ENCODE data around the gene EFCAB7.
A peak's percentile ranks its signal among the peaks of the same experiment; 100 is the strongest.
"Not testable (repeated sequence)": the region's sequence is repeated elsewhere in the genome, so short reads cannot be mapped to it uniquely, and the experiment has no call there.

The EFCAB7 gene

DNA sequence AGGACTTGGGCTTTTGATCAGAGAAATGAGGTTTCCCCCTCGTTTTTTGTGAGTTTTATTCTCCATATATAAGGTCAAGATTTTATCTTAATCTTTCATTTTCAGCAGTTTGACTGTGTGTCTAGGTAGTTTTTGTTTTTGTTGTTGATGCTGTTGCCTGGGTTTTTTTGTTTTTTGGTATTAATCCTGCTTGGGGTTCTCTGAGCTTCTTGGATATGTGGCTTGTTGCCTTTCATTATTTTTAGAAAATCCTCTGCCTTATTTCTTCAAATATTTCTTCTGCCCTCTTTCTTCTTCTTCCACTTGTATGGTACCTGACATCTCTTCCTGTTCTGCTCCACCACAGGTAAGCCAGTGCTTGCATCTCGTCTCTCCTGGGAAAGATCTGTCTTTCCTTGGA is 25.0 kb downstream of the EFCAB7 start:
- DNase-seq (ENCODE audit: low read depth): no peak

DNA sequence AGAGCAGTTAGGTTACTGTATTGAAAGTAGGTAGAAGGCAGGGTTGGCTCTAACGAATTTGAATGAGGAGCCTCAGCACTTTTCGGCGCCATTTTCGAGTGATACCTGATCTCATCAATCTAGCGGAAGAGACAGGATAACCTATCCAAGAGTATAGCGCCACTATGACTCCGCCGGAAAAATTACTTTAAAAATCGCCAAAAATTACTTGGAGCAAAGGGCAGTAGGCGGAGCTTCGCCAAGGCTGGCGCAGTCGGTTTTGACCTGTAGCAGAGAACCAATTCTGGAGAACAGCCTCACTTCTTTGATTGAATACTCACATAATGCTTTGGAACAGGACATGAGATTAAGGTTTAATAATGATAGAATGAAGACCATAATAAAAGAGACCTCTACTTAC is 25.6 kb downstream of the EFCAB7 start:
- no peak for DNase-seq (ENCODE audit: low read depth)

DNA sequence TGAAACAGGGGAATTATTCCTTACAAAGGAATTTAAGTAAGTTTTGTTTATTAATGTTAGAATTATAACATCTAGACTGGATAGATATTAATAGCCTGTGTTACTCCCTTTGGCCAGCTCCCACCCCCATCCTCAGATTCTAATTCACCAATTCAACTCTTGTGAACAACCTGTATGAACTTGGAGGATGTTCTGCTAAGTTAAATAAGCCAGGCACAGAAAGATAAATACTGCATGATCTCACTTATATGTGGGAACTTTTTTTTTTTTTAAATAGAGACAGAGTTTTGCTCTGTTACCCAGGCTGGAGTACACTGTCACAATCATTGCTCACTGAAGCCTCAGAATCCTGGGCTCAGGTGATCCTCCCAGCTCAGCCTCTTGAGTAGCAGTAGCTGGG is 32.2 kb downstream of the EFCAB7 start:
- DNase-seq (ENCODE audit: low read depth): no peak

DNA sequence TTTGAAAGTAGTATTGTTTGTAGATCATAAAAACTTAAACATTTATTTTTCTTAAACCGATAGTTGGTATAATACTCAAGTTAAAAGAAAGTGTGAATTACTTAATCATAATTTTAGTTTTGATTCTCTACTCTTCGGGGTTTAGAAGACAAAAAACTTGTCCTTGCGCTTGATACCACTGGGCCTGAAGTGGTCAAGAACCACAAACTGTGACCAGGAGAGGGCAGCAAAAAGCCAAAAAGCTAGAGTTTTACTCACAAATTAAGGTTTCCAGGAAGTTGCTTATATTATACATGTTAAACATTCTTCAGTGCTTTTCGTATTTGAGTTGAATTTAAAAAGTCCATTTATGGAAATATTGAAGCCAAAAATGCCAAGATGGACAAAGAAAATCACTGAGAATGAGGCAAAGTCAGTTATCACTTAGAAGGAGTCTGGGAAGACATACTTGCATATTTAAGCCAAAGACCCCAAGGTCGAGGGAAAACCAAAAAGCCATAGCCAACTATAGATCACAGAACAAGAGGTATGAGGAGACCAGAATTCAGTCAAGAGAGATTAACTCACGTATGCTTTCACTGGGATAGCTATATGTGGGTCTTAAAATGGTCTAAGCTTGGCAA is 34.2 kb downstream of the EFCAB7 start:
- peak; percentile 54 for DNase-seq (ENCODE audit: low read depth)

DNA sequence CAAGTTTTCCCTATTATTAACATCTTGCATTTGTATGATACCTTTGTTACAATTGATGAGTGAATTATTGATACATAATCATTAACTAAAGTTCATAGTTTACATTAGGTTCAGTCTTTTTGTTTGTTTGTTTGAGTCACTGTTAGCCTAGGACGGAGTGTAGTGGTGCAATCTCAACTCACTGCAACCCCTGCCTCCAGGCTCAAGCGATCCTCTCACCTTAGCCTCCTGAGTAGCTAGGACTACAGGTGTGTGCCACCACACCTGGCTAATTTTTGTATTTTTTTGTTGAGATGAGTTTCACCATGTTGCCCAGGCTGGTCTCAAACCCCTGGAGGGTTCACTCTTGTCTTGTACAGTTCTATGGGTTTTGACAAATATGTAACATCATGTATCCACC is 36.0 kb downstream of the EFCAB7 start:
- no peak for DNase-seq (ENCODE audit: low read depth)

DNA sequence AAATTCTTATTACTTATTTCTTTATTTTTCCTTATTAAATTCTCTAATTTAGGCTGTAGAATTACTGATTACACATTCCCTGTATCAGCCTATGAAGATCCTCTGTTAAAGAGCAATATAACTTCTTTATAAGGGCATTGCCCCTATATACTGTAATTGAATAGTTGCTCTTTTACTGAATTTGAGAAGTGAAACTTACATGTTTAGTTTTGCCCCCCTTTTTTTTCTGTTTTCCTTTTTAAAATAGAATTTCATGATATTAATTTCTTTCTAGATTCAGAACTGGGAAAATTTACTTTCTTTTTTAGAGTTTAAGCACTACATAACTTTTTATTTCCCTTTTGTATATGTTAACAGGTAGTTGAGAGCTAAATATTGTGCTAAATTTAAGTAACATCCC is 40.4 kb downstream of the EFCAB7 start:
- no peak for DNase-seq (ENCODE audit: low read depth)

DNA sequence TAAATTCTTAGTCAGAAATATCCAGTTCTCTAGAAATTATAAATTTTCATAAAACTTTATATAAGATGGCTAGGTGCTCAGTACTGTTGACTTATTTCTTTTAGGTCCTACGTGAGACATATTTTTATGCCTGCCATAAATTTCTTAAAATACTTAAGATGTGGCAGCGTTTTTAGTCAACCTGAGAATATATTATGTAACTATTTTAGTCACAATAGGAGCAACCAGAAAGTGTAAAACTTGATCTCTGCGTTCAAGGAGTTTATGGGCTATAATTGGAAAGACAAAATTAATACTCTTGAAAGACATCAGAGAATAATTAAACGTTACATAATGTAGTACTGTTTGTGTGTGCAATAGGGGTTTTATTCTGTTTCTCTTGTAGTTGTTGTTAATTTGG is 45.7 kb downstream of the EFCAB7 start:
- no peak for DNase-seq (ENCODE audit: low read depth)

DNA sequence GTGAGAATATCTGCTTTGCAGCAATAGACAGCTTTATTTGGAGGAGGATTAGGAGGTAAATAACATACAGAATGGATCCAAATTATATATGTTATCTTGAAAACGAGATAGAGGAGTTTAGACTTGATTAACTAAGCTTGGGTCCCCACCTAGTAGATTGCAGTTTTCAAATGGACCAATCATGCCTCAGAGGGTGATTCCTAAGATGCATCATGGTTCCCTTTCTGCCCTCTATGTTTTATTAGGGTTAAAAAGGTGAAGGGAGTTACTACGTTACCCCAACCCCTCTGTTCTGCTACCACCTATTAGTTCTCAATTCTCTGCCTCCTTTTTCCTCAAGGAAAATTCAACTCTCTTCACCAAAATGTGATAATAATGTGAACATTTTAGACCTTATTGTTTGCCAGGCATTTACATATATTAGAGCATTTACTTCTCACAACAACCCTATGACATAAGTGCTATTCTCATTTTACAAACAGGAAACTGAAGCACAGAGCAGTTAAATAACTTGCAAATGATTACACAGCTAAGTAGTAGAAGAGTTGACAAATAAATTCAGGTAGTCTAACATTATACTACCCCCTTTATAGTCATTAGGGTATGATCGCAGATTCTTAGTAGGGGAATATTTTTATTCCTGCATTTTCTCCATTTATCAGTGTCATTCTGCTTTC is 46.5 kb downstream of the EFCAB7 start:
- no peak for DNase-seq (ENCODE audit: low read depth)

DNA sequence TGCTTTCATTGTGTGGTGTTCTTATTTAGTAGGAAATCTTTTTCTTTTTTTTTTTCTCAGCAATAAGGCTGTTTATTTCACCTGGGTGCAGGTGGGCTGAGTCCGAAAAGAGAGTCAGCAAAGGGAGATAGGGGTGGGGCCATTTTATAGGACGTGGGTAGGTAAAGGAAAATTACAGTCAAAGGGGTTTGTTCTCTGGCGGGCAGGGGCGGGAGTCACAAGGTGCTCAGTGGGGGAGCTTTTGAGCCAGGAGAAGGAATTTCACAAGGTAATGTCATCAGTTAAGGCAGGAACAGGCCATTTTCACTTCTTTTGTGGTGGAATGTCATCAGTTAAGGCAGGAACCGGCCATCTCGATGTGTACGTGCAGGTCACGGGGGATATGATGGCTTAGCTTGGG is 49.4 kb downstream of the EFCAB7 start:
- DNase-seq (ENCODE audit: low read depth): not testable (repeated sequence)

DNA sequence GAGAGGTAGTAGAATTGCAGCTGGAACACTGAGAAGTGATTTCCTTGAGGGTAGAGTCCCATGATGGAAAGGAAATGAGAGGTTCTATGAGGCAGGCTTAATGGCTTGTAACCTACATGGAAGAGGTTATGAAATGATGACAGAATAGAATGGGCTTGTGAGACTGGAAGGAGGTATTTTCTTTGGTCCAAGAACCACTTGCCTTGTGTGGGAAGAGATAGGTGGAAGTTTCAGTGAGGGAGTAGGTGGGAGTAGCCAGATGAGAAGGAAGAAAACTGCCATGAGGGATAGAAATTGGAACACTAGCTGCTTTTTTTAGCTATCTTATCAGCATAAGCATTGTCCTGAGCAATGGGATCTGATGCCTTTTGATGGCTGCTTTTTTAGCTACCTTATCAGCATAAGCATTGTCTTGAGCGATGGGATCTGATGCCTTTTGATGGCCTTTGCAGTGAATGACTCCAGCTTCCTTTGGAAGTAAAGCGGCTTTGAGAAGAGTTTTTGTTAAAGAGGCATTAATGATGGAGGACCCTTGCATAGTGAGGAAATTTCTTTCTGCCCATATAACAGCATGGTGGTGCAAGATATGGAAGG is 51.0 kb downstream of the EFCAB7 start:
- DNase-seq (ENCODE audit: low read depth): not testable (repeated sequence)

DNA sequence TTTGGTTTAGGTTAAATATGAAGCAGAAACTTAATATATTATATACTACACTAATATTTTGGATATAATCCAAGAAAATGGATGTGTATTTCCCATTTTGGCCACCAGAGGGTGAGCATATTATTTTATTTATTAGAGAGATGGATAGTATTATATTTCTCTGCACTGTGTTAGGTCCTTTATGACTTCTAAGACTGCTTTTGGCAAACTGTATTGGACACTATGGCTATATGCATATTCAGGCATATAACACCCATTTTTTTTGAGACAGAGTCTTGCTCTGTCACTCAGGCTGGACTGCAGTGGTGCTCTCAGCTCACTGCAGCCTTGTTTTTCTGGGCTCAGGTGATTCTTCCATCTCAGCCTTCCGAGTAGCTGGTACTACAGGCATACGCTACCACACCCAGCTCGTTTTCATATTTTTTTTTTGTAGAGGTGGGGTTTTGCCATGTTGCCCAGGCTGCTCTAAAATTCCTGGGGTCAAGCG is 52.1 kb downstream of the EFCAB7 start:
- peak; percentile 51 for DNase-seq (ENCODE audit: low read depth)

DNA sequence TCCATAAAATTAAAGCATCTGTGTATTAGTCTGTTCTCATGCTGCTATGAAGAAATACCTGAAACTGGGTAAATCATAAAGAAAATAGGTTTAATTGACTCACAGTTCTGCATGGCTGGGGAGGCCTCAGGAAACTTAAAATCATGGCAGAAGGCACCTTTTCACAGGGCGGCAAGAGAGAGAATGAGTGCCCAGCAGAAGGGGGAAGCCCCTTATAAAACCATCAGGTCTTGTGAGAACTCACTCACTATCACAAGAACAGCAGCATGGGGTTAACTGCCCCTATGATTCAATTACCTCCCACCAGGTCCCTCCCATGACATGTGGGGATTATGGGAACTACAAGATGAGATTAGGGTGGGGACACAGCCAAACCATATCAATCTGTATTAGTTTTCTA is 63.0 kb downstream of the EFCAB7 start:
- not testable (repeated sequence) for DNase-seq (ENCODE audit: low read depth)

DNA sequence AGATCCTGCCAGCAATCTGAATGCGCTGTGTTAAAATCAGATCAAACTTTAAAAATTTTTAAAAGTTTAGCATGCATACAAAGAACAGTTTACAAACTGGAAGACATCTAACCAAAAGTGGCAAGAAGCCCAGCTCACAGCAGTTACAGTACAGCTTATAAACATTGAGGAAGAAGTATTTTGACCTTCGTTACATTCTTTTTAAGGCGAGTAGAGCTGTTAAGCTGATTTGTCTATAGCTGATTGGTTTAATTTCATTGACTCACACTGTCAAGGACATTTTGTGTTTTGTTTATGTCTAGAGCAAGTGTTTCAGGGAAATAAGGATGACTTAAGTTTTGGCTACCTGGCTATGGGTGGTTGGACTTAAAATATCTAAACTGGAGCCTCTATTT is 66.8 kb downstream of the EFCAB7 start:
- DNase-seq (ENCODE audit: low read depth): no peak

DNA sequence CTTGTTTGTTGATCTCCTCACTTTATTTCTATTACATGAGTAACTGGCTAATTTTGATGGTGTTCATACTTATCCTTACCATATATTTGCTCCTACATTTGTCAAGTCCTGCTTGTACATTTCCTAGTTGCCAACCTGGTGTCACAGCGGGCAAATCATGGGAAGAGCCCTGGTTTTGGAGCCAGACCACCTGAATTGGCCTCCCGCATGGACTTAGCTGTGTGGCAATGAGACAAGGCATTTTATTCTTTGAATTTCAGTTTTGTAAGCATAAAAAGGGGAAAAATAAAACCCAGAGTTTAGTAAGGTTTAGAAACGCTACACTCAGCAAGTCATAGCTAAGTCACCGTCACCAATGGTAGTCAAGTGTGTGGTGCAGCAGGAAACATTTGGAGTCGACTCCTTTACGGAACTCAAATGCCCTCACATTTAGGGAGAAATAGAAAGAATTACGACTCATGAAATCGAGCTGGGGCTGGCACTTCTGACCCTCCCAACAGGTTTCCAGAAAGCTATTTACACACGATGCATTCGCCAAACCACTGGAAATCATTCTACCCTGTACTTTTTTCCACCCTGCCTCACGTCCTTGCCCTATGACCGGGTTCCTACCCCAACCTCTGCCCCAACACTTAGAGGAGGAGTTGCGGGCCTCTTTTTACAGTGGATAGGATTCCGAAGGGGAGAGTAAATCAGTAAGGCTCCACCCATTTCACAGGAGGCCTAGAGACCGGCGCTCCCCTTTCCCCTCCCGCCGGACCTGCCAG is 69.4 kb downstream of the EFCAB7 start:
- no peak for DNase-seq (ENCODE audit: low read depth)

DNA sequence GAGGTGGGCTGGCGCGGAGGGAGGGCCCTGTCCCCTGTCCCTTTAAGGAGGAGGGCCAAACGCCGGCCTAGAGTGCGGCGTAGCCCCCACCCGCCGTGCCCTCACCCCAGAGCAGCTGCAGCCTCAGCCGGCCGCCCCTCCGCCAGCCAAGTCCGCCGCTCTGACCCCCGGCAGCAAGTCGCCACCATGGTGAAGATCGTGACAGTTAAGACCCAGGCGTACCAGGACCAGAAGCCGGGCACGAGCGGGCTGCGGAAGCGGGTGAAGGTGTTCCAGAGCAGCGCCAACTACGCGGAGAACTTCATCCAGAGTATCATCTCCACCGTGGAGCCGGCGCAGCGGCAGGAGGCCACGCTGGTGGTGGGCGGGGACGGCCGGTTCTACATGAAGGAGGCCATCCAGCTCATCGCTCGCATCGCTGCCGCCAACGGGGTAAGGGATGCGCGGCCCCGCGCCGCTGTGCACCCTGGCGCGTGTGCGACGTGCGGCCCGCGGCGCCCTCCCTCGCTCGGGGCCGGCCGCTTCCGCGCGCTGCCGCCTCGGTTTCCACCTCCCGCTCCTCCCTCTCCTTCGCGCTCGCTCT is 70.1 kb downstream of the EFCAB7 start, which contains the start of gene PGM1:
TSS of gene PGM1 (plus strand) at position 109 of the 583 bp plus-strand sequence. CDS start at position 187, 78 bp downstream.
- DNase-seq (ENCODE audit: low read depth): peak; percentile 85

DNA sequence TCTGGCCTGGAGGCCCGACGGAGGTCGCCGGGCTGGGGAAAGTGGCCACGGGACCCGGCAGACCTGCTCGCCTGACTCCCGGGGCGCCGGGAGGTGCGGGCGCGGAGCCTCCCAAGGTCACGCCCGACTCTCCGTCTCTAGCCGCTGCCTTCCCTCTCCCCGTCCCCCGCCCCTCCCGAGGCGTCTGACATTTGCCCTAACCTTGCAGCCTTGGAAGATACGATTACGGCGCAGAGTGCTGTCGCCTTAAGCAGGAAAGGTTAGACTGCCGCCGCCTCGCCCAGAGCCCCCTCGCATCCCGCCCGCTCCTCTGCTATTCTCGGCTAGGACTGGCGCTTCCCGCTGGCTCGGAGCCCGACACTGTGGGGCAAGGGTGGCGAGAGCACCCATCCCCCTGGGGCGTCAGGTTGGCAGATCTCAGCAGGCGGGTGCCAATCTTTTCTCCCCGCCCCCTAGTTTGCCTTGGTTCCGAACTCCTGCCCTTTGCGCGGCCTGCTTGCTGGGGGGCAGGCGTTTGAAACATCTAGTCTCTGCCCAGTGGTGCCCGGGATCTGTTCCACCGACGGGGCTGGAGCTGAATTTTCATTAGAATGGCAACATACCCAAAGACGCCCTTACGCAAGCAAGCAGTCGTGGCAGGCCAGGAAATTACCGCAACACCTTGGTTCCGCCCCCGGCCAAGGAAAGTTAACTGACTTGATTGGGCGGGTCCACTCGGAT is 70.7 kb downstream of the EFCAB7 start:
- peak; percentile 64 for DNase-seq (ENCODE audit: low read depth)

DNA sequence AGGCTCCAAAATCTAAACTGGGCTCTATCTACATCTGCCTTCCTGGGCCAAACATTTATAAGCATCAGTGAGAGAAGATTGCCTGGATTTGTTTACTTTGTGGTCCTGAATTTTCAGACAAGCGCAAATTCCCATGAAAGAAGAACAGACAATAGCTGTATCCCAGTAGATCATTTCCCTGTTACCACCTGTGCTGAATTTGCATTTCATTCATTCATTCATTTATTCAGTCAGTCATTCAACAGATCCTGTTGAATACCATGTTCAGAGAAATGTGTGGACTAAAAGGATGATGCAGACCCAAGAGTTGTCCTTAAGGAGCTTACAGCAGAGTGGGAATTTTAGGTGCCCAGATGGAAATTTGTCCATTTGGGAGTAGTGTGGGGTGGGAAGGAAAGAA is 72.1 kb downstream of the EFCAB7 start:
- DNase-seq (ENCODE audit: low read depth): no peak

DNA sequence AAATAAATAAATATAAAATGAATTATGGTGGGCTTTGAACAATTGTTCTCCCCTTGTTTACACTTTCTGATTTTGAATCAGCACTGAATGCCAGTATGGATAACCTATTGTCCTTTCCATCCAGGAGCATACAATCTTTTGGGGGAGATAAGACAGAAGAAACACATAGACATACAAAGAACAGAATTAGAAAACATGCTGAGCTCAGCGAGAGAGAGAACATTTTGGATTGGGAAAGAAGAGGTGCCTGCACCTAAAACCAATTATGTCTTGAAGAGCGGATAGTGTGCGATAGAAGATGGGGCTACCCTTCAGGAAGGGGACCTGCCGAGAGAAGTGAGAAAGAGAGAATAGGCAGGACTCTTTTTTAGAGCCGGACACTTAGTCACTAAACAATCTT is 76.5 kb downstream of the EFCAB7 start:
- DNase-seq (ENCODE audit: low read depth): no peak

DNA sequence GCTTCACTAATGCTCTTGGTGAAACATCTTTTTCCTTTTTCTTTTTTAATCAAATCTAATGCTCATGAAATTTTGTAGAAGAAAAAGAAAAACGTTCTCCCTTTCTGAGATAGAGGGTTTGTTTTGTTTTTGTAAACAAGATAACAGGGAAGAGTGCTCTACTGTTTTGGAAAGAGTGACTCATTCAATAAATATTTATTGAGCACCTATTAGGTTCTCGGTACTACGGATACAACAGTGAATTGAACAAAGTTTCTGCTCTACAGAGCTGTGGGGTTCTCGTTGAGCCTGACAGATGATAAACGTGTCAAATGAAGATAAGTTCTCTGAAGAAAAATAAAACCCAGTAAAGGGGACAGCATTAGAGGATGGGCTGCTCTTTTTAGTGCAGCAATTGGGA is 76.9 kb downstream of the EFCAB7 start:
- DNase-seq (ENCODE audit: low read depth): no peak

DNA sequence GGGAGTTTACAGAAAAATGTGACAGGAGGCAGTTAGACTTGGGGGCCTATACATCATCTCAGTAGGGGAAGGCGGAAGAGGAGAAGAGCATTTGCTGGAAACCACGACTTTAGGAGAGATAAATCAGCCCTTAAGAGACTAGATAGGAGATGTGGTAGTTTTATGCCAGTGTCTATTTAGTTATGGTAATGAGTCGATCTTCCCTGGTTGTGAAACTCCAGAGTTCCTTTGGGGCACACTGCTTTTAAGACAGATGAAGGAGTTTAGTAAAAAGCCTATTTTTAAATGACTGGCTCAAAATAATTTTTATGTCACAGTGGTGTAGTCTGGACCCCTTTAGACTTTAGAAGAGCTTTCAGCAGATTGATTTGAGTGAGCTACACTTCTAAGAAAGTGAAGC is 77.7 kb downstream of the EFCAB7 start:
- DNase-seq (ENCODE audit: low read depth): no peak

DNA sequence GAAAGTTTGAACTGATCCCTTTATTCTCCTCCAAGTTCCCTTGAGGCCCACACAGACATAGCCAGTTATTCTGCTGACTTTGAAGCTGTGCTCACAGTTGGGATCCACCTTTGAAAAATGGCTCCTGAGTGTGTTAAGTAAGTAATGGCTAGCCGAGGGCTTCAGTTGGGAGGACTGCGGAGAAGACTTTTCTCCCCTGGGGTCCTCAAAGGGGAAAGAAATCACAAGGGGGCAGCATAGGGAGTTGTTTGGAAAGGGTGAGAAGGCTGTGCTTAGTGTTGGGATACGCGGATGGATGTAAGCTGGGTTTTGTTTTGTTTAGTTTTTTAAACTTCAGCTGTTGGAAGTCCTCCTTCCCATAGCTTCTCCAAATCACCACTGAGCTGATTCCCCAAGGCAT is 78.1 kb downstream of the EFCAB7 start:
- no peak for DNase-seq (ENCODE audit: low read depth)

DNA sequence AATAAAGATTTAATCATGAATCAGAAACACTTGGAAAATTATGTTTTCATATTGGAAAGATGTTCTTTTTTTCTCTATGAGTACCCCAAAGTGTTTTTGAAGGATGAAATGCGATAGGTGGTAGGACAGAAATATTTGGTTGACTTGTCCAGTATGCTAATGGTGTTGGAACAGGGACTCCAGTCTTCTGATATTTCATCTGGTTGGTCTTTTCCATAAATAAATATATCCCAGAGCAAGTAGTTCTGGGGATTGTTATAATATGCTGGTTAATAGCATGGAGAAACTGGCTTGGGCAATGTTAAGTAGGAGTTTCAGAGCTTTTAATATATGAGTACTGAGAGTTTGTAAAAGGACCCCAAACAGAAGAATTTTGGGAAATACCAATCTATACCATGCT is 78.6 kb downstream of the EFCAB7 start:
- DNase-seq (ENCODE audit: low read depth): no peak
